Skeletal muscle cell (primary cell): ENCODE results near the gene C3AR1.
A peak's percentile ranks its signal among the peaks of the same experiment; 100 is the strongest.

ENCODE experiments used
- DNase-seq: peaks from one replicate; pipeline ENCODE4 v3.0.0-alpha.2; 2010; ENCODE audit warnings: low read depth
- H3K4me3 ChIP-seq: 2 replicates; pipeline ENCODE4 v1.5.1; 2011; ENCODE audit warnings: low read depth, mild to moderate bottlenecking, control low read depth, low read length, moderate library complexity

The C3AR1 gene

GRCh38 chr12:8069582-8069981 is 3.4 kb upstream of the C3AR1 start:
- H3K4me3 ChIP-seq: no peak overlapping the region
- DNase-seq: no peak

GRCh38 chr12:8064131-8064530 is 2.0 kb downstream of the C3AR1 start:
- no peak for DNase-seq
- H3K4me3 ChIP-seq: no peak overlapping the region

- no peak overlapping the region for H3K4me3 ChIP-seq
- DNase-seq: no peak
These were observed 7.7 kb downstream of the C3AR1 start for GRCh38 chr12:8058506-8058905.

GRCh38 chr12:8057839-8058238 is 8.3 kb downstream of the C3AR1 start:
- no peak overlapping the region for H3K4me3 ChIP-seq
- peak; percentile 55 for DNase-seq

GRCh38 chr12:8057306-8057705 is 8.9 kb downstream of the C3AR1 start:
- no peak for DNase-seq
- no peak overlapping the region for H3K4me3 ChIP-seq

- no peak for DNase-seq
- no peak overlapping the region for H3K4me3 ChIP-seq
These were observed 11.3 kb downstream of the C3AR1 start for GRCh38 chr12:8054816-8055215.

- no peak overlapping the region for H3K4me3 ChIP-seq
- no peak for DNase-seq
These were observed 13.5 kb downstream of the C3AR1 start for GRCh38 chr12:8052679-8053078.

- DNase-seq: no peak
- no peak overlapping the region for H3K4me3 ChIP-seq
These were observed 15.4 kb downstream of the C3AR1 start for GRCh38 chr12:8050600-8051250.

- no peak for DNase-seq
- H3K4me3 ChIP-seq: no peak overlapping the region
These were observed 17.3 kb downstream of the C3AR1 start for GRCh38 chr12:8048906-8049305.

- no peak overlapping the region for H3K4me3 ChIP-seq
- no peak for DNase-seq
These were observed 18.3 kb downstream of the C3AR1 start for GRCh38 chr12:8047842-8048241.

- no peak overlapping the region for H3K4me3 ChIP-seq
- DNase-seq: peak; percentile 41
These were observed 19.9 kb downstream of the C3AR1 start for GRCh38 chr12:8045952-8046944.

- no peak overlapping the region for H3K4me3 ChIP-seq
- DNase-seq: no peak
These were observed 25.4 kb downstream of the C3AR1 start for GRCh38 chr12:8040791-8041190.

GRCh38 chr12:8038659-8039114 is 27.5 kb downstream of the C3AR1 start:
- peak; percentile 25 for DNase-seq
- H3K4me3 ChIP-seq: peak overlapping the region; percentile 20

GRCh38 chr12:8037947-8038346 is 28.2 kb downstream of the C3AR1 start:
- DNase-seq: no peak
- no peak overlapping the region for H3K4me3 ChIP-seq

- no peak for DNase-seq
- no peak overlapping the region for H3K4me3 ChIP-seq
These were observed 29.0 kb downstream of the C3AR1 start for GRCh38 chr12:8037046-8037663.

- no peak for DNase-seq
- H3K4me3 ChIP-seq: no peak overlapping the region
These were observed 29.8 kb downstream of the C3AR1 start for GRCh38 chr12:8036346-8036745.

GRCh38 chr12:8035440-8036010 is 30.6 kb downstream of the C3AR1 start:
- DNase-seq: no peak
- H3K4me3 ChIP-seq: no peak overlapping the region

GRCh38 chr12:8034802-8035201 is 31.4 kb downstream of the C3AR1 start:
- peak overlapping the region; percentile 89 for H3K4me3 ChIP-seq
- no peak for DNase-seq

GRCh38 chr12:8033153-8034044 is 32.8 kb downstream of the C3AR1 start:
- DNase-seq: no peak
- peak overlapping the region; percentile 89 for H3K4me3 ChIP-seq
